ENCODE data around the gene RAB37.

The RAB37 gene

DNA sequence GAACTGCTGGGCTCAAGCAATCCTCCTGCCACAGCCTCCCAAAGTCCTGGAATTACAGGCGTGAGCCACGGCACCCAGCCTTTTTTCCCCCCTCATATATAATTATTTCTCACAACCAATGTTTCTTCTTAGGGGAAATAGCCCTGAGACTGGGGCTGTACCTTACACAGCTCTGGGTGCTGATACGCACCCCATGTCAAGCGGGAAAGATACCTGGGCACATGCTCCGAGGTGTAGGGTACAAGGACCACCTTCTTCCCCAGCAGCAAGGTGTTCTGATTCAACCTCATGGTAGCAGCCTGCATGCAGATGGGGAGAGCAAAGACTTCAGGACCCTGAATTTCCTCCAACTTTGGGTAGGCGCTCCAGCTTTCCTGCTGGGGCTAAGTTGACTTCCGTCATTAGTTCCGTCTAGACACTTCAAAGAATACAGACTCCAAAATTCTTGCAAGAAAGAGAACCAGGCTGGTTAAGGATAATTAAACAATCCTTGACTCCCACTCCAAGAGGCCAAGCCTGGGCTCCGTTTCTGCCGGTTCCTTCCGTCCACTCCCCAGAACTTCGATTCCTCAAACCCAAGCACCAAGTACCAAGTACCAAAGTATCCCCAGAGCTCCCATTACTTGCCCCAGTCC, 38.5 kb downstream of the RAB37 start:
- peak overlapping the region; percentile 91 for H3K4me3 ChIP-seq (ENCODE audit: low read depth, low read length)

GRCh38 chr17:74776044-74776962, 39.2 kb downstream of the RAB37 start, which contains the start of gene NAT9:
TSS of gene NAT9 (minus strand) at chr17:74776345. CDS start at chr17:74775698, 647 bp downstream.
- TF ChIP-seq CTCF (IDR thresholded peaks at IDR 0.05; ENCODE audit: low read depth, low read length) = no peak
- H3K4me3 ChIP-seq (ENCODE audit: low read depth, low read length) = peak within 1 kb of the TSS; percentile 91

More for the DNA sequence above, 38.5 kb downstream of the RAB37 start:
- TF ChIP-seq CTCF (IDR thresholded peaks at IDR 0.05; ENCODE audit: low read depth, low read length) = no peak

GRCh38 chr17:74776990-74777389, 39.9 kb downstream of the RAB37 start:
- TF ChIP-seq CTCF (IDR thresholded peaks at IDR 0.05; ENCODE audit: low read depth, low read length) = no peak
- peak overlapping the region; percentile 91 for H3K4me3 ChIP-seq (ENCODE audit: low read depth, low read length)

DNA sequence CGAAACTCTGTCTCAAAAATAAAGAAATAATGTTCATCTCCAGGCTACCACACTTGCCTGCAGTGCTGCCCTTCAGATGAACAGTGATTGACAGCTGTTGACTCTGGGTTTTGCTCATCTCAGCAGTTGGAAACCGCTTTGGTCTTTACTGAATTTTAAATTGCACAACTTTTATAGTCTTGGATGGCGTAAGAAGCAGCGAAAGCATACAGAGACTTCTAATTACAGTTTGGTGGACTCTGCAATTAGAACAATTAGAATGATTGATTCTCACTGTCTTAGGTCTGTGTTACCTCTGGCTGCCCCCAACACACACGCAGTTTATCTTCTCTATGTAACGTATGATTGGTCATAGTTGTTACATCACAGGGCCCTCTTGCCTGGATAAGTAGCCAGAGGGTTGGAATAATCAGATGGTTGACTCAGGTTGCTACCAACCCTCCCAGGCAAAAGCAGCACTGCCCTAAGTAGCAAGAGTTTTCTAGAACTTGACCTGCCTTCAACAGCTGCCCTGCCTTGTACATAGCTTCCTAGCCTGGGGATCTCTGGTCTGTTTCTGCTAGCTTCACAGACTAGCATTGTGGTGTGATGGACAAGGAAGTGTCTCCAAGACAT, 41.0 kb downstream of the RAB37 start:
- no peak for TF ChIP-seq CTCF (IDR thresholded peaks at IDR 0.05; ENCODE audit: low read depth, low read length)
- no peak overlapping the region for H3K4me3 ChIP-seq (ENCODE audit: low read depth, low read length)

DNA sequence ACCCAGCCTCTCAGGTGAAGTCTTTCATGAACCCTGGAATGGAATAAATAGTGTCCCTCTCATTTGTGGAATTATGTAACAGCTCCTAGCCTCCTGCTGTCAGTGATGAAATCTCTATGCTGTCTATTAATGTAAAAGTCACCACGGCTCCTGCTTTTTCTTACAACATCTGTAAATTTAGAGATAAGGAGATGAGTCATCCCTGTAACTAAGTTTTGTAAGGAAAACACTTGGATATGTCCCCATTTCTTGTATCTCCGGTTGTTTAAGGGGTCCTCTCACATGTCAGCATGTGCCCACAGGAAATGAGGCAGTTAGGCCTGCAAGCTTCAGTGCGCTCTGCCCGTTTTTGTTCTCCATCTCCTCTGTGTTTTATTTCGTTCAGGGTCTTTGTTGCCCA, 41.9 kb downstream of the RAB37 start:
- TF ChIP-seq CTCF (IDR thresholded peaks at IDR 0.05; ENCODE audit: low read depth, low read length) = no peak
- no peak overlapping the region for H3K4me3 ChIP-seq (ENCODE audit: low read depth, low read length)

DNA sequence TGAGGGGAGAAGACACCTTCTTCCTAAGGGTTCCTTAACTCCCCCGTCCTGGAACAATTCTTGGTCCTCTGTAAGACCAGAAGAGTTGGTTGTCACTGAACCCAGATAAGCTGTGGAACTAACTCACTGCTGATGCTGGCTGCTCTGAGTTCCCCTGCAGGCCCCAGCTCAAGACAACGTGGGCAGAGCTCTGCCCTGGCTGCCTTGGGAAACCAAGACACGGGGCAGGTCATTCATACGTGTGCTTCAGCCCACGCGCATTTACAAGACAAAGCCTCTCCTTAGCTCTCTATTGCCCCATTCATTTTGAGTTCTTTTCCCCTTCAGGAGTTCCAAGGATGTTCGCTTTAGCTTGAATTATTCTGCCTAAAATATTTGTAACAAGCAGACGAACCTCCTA, 42.4 kb downstream of the RAB37 start:
- no peak for TF ChIP-seq CTCF (IDR thresholded peaks at IDR 0.05; ENCODE audit: low read depth, low read length)
- H3K4me3 ChIP-seq (ENCODE audit: low read depth, low read length) = no peak overlapping the region

All from WI38 (cell line).